ENCODE results near the gene MAT2A. TPM values are rescaled to one million over a fixed set of nuclear protein-coding genes. Genes with fewer than 3 reads are reported as not detected.

MAT2A gene
- total and polyA plus RNA-seq, 9 of the 15 experiments (the other 6 are each of a cell fraction or from before 2014, with no cell fraction given): 130 to 1,027 (median 240) TPM

DNA sequence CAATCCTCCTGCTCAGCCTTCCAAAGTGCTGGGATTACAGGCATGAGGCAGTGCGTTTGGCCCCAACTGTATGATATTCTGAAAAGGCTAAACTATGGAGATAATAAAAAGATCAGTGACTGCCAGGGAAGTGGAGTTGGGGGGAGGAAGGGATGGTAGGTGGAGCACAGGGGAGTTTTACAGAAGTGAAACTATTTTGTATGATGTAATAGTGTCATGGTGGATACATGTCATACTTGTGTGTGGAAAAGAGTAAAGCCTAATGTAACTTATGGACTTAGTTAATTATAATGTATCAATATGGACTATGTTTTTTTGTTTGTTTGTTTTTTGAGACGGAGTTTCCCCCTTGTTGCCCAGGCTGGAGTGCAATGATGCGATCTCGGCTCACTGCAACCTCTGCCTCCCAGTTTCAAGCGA is 25.2 kb downstream of the MAT2A start (continued):
- TF ChIP-seq, protein P1, sequence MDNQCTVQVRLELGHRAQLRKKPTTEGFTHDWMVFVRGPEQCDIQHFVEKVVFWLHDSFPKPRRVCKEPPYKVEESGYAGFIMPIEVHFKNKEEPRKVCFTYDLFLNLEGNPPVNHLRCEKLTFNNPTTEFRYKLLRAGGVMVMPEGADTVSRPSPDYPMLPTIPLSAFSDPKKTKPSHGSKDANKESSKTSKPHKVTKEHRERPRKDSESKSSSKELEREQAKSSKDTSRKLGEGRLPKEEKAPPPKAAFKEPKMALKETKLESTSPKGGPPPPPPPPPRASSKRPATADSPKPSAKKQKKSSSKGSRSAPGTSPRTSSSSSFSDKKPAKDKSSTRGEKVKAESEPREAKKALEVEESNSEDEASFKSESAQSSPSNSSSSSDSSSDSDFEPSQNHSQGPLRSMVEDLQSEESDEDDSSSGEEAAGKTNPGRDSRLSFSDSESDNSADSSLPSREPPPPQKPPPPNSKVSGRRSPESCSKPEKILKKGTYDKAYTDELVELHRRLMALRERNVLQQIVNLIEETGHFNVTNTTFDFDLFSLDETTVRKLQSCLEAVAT (IDR thresholded peaks at IDR 0.05): 0 out of 4 replicates have a peak, but pooled peaks of 1 of the 2 experiments have one; percentile 64
- TF ChIP-seq, protein P2, sequence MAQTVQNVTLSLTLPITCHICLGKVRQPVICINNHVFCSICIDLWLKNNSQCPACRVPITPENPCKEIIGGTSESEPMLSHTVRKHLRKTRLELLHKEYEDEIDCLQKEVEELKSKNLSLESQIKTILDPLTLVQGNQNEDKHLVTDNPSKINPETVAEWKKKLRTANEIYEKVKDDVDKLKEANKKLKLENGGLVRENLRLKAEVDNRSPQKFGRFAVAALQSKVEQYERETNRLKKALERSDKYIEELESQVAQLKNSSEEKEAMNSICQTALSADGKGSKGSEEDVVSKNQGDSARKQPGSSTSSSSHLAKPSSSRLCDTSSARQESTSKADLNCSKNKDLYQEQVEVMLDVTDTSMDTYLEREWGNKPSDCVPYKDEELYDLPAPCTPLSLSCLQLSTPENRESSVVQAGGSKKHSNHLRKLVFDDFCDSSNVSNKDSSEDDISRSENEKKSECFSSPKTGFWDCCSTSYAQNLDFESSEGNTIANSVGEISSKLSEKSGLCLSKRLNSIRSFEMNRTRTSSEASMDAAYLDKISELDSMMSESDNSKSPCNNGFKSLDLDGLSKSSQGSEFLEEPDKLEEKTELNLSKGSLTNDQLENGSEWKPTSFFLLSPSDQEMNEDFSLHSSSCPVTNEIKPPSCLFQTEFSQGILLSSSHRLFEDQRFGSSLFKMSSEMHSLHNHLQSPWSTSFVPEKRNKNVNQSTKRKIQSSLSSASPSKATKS (CRISPR knock-in tag; IDR thresholded peaks at IDR 0.05): no peak
- TF ChIP-seq ZNF408 (CRISPR knock-in tag; IDR thresholded peaks at IDR 0.05; ENCODE audit: low read depth): no peak
- TF ChIP-seq HDAC1 (IDR thresholded peaks at IDR 0.05): no peak
- TF ChIP-seq, protein P3, sequence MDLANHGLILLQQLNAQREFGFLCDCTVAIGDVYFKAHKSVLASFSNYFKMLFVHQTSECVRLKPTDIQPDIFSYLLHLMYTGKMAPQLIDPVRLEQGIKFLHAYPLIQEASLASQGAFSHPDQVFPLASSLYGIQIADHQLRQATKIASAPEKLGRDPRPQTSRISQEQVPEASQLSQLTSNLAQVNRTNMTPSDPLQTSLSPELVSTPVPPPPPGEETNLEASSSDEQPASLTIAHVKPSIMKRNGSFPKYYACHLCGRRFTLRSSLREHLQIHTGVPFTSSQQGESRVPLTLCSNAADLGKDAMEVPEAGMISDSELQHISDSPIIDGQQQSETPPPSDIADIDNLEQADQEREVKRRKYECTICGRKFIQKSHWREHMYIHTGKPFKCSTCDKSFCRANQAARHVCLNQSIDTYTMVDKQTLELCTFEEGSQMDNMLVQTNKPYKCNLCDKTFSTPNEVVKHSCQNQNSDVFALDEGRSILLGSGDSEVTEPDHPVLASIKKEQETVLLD (IDR thresholded peaks at IDR 0.05): no peak
- TF ChIP-seq, protein P4, sequence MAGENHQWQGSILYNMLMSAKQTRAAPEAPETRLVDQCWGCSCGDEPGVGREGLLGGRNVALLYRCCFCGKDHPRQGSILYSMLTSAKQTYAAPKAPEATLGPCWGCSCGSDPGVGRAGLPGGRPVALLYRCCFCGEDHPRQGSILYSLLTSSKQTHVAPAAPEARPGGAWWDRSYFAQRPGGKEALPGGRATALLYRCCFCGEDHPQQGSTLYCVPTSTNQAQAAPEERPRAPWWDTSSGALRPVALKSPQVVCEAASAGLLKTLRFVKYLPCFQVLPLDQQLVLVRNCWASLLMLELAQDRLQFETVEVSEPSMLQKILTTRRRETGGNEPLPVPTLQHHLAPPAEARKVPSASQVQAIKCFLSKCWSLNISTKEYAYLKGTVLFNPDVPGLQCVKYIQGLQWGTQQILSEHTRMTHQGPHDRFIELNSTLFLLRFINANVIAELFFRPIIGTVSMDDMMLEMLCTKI (IDR thresholded peaks at IDR 0.05; ENCODE audit: partially characterized antibody): no peak
- no peak for TF ChIP-seq MCM2 (IDR thresholded peaks at IDR 0.05; ENCODE audit: low read depth)
- TF ChIP-seq KAT2B (IDR thresholded peaks at IDR 0.05; ENCODE audit: low read depth, low read length): no peak
- TF ChIP-seq HDAC3 (IDR thresholded peaks at IDR 0.05; ENCODE audit: borderline replicate concordance, partially characterized antibody): no peak
- no peak for TF ChIP-seq NCOA2 (IDR thresholded peaks at IDR 0.05; ENCODE audit: partially characterized antibody in 2 of 2)
- TF ChIP-seq SAP30 (IDR thresholded peaks at IDR 0.05; ENCODE audit: borderline replicate concordance, insufficient read depth, low read depth, low read length, poor library complexity, severe bottlenecking): no peak
- TF ChIP-seq SETDB1 (IDR thresholded peaks at IDR 0.05; ENCODE audit: low read length): no peak
- TF ChIP-seq, protein P5, sequence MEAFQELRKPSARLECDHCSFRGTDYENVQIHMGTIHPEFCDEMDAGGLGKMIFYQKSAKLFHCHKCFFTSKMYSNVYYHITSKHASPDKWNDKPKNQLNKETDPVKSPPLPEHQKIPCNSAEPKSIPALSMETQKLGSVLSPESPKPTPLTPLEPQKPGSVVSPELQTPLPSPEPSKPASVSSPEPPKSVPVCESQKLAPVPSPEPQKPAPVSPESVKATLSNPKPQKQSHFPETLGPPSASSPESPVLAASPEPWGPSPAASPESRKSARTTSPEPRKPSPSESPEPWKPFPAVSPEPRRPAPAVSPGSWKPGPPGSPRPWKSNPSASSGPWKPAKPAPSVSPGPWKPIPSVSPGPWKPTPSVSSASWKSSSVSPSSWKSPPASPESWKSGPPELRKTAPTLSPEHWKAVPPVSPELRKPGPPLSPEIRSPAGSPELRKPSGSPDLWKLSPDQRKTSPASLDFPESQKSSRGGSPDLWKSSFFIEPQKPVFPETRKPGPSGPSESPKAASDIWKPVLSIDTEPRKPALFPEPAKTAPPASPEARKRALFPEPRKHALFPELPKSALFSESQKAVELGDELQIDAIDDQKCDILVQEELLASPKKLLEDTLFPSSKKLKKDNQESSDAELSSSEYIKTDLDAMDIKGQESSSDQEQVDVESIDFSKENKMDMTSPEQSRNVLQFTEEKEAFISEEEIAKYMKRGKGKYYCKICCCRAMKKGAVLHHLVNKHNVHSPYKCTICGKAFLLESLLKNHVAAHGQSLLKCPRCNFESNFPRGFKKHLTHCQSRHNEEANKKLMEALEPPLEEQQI (IDR thresholded peaks at IDR 0.05): no peak
- TF ChIP-seq NR2C2 (CRISPR knock-in tag; IDR thresholded peaks at IDR 0.05): no peak
- no peak for TF ChIP-seq NR2C2 (tag; IDR thresholded peaks at IDR 0.05)
- no peak for TF ChIP-seq TAF1 (IDR thresholded peaks at IDR 0.05; ENCODE audit: control insufficient read depth, extremely low read depth, insufficient read depth, low read length, severe bottlenecking)
- TF ChIP-seq MAZ (CRISPR knock-in tag; conservative IDR thresholded peaks at IDR 0.05 in 1 of 2, IDR thresholded peaks at IDR 0.05 in 1 of 2): peak in 1 of 2 experiments; percentile 49; a peak in 1 of 4 replicates
- TF ChIP-seq TCF3 (CRISPR knock-in tag; IDR thresholded peaks at IDR 0.05): no peak

All from K562 (cell line).